MM.1S (cell line): ENCODE results near the gene PIGR.

ENCODE experiments used
- DNase-seq: peaks from one replicate; pipeline ENCODE4 v3.0.0-alpha.2; 2015
- H2AFZ ChIP-seq: fragments of 300-600 bp; sonication (generic); 2 replicates; pipeline ENCODE4 v1.6.0; 2016; ENCODE audit warnings: antibody characterized with exemption, low read length
- H3F3A ChIP-seq: fragments of 300-600 bp; sonication (generic); 2 replicates; pipeline ENCODE4 v1.6.1; 2016; ENCODE audit warnings: mild to moderate bottlenecking, antibody characterized with exemption, low read length, moderate library complexity, mixed read lengths; ENCODE audit not compliant: insufficient read depth
- H3K27ac ChIP-seq: fragments of 300-600 bp; sonication (generic); 2 replicates; pipeline ENCODE4 v1.5.1; 2016; ENCODE audit warnings: mild to moderate bottlenecking, low read length
- H3K27me3 ChIP-seq: fragments of 300-600 bp; sonication (generic); replicated peaks from 2 replicates; pipeline ENCODE4 v1.6.0; 2016; ENCODE audit warnings: low read length; ENCODE audit not compliant: insufficient read depth
- H3K36me3 ChIP-seq: fragments of 300-600 bp; sonication (generic); replicated peaks from 2 replicates; pipeline ENCODE4 v1.6.1; 2016; ENCODE audit warnings: mild to moderate bottlenecking, low read length, mixed read lengths; ENCODE audit not compliant: insufficient read depth
- H3K4me1 ChIP-seq: fragments of 300-600 bp; sonication (generic); 2 replicates; pipeline ENCODE4 v1.6.1; 2016; ENCODE audit warnings: low read length, mixed read lengths
- H3K4me2 ChIP-seq: fragments of 300-600 bp; sonication (generic); 2 replicates; pipeline ENCODE4 v1.6.0; 2016; ENCODE audit warnings: low read depth, low read length
- H3K4me3 ChIP-seq: fragments of 300-600 bp; sonication (generic); 2 replicates; pipeline ENCODE4 v1.5.1; 2016; ENCODE audit warnings: low read length, mixed read lengths
- H3K79me2 ChIP-seq: fragments of 300-600 bp; sonication (generic); 2 replicates; pipeline ENCODE4 v1.6.1; 2016; ENCODE audit warnings: mixed run types, low read length, mixed read lengths
- H3K9ac ChIP-seq: fragments of 300-600 bp; sonication (generic); 2 replicates; pipeline ENCODE4 v1.6.1; 2016; ENCODE audit warnings: low read length, mixed read lengths
- H3K9me2 ChIP-seq: fragments of 300-600 bp; sonication (generic); replicated peaks from 2 replicates; pipeline ENCODE4 v1.6.1; 2016; ENCODE audit warnings: mild to moderate bottlenecking, low read length, mixed read lengths; ENCODE audit not compliant: insufficient read depth
- H3K9me3 ChIP-seq: fragments of 300-600 bp; sonication (generic); replicated peaks from 2 replicates; pipeline ENCODE4 v1.6.1; 2016; ENCODE audit warnings: mild to moderate bottlenecking, low read length, mixed read lengths; ENCODE audit not compliant: insufficient read depth
- H4K20me1 ChIP-seq: fragments of 300-600 bp; sonication (generic); 2 replicates; pipeline ENCODE4 v1.6.1; 2016; ENCODE audit warnings: mild to moderate bottlenecking, low read length, moderate library complexity, mixed read lengths; ENCODE audit not compliant: insufficient read depth
- CTCF ChIP-seq: fragments of 300-600 bp; sonication (generic); IDR thresholded peaks from 2 replicates; pipeline ENCODE4 v1.5.1; 2016; ENCODE audit warnings: antibody characterized with exemption, low read length, mixed read lengths
- EZH2 ChIP-seq: fragments of 300-600 bp; sonication (generic); optimal IDR thresholded peaks from 2 replicates; pipeline ENCODE3; 2017; ENCODE audit warnings: low read depth, mild to moderate bottlenecking, antibody characterized with exemption, low read length, mixed read lengths
- EZH2phosphoT487 ChIP-seq: fragments of 300-600 bp; sonication (generic); IDR thresholded peaks from 2 replicates; pipeline ENCODE4 v1.6.1; 2018; ENCODE audit warnings: antibody characterized with exemption, low read length

PIGR gene

GRCh38 chr1:206974140-206974539 lies 27.9 kb upstream of the PIGR start:
- Histone ChIP-seq H3K79me2 (no peaks in the 10 kb centered on the region), H3K9me2 (no peaks in the 10 kb centered on the region), H3K27me3 (no peaks in the 10 kb centered on the region), H3F3A (no peaks in the 10 kb centered on the region), H3K9ac (no peak overlapping the region), H3K9me3 (no peaks in the 10 kb centered on the region), H3K27ac (no peak overlapping the region), H3K4me1 (no peaks in the 10 kb centered on the region), H3K4me3 (no peak overlapping the region), H2AFZ (no peak overlapping the region), H3K36me3 (no peaks in the 10 kb centered on the region), H3K4me2 (no peak overlapping the region), H4K20me1 (no peaks in the 10 kb centered on the region)
- no peak for TF ChIP-seq EZH2phosphoT487
- TF ChIP-seq CTCF, result no peak
- no peak for TF ChIP-seq EZH2
- no peak for DNase-seq

GRCh38 chr1:206972728-206973127 lies 26.5 kb upstream of the PIGR start:
- Histone ChIP-seq H3F3A (no peaks in the 10 kb centered on the region), H3K27me3 (no peaks in the 10 kb centered on the region), H3K79me2 (no peaks in the 10 kb centered on the region), H3K4me2 (no peak overlapping the region), H4K20me1 (no peaks in the 10 kb centered on the region), H3K36me3 (no peaks in the 10 kb centered on the region), H3K9me2 (no peaks in the 10 kb centered on the region), H3K27ac (no peak overlapping the region), H2AFZ (no peak overlapping the region), H3K9ac (no peak overlapping the region), H3K9me3 (no peaks in the 10 kb centered on the region), H3K4me3 (no peak overlapping the region), H3K4me1 (peaks cover under 1% of the 10 kb centered on the region; the same call in 1 of the 2 replicates)
- DNase-seq, result no peak
- no peak for TF ChIP-seq EZH2phosphoT487
- TF ChIP-seq EZH2, result no peak
- no peak for TF ChIP-seq CTCF

- H3K79me2 ChIP-seq, result no peaks in the 10 kb centered on the region
- no peaks in the 10 kb centered on the region for H4K20me1 ChIP-seq
- no peak overlapping the region for H3K4me2 ChIP-seq
- TF ChIP-seq EZH2phosphoT487, result no peak
- TF ChIP-seq CTCF, result no peak
- no peak for TF ChIP-seq EZH2
- H3K9me3 ChIP-seq, result no peaks in the 10 kb centered on the region
- DNase-seq, result no peak
- H3F3A ChIP-seq, result no peaks in the 10 kb centered on the region
- H3K9me2 ChIP-seq, result no peaks in the 10 kb centered on the region
- H3K9ac ChIP-seq, result no peak overlapping the region
- H3K4me3 ChIP-seq, result no peak overlapping the region
- no peaks in the 10 kb centered on the region for H3K36me3 ChIP-seq
- no peak overlapping the region for H2AFZ ChIP-seq
- peaks cover 8% of the 10 kb centered on the region for H3K4me1 ChIP-seq
- no peak overlapping the region for H3K27ac ChIP-seq
- no peaks in the 10 kb centered on the region for H3K27me3 ChIP-seq
Measured at GRCh38 chr1:206971029-206971655, 24.9 kb upstream of the PIGR start.
